GM21619 (cell line): ENCODE results near the gene KRT36.

Experiments
- ATAC-seq: cut with Tn5 transposase; IDR thresholded peaks from one replicate; pipeline ENCODE4 v1.9.1; 2021; ENCODE audit not compliant: unreplicated experiment

KRT36 gene

DNA sequence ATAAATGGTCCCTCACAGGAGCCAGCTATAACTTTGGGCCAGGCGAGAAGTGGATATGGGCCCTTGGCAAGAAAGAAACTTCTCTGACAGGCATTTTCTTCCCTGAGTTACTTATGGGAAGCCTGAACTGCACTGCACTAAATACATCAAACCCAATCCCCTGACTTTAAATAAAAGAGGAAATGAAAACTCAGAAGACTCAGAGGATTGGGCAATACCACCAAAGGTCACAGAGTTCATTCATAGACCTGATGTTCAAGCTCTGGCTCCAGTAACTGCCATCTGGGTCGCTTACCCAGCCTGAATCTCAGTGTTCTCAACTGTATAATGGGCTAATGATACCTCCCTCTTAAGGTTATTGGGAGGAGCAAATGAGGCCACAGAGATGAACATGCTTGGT lies 9.6 kb downstream of the KRT36 start:
- ATAC-seq: no peak

DNA sequence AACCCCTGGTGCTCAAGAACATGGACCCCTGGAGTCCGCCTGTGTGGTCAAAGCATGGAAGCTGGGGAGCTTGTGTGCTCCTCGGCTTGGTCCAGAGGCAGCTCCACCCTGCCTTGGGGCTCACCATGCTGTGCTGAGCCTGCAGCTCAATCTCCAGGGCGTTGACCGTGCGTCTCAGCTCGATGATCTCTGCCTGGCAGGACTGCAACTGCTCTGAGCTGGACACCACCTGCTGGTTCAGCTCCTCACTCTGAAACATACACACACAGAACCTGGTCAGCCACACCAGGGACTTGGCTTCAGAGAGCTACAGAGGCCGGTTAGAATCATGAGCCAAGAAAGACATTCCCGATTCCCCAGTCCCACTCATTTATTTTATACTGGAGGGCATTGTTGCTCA lies 11.5 kb downstream of the KRT36 start:
- ATAC-seq: no peak

DNA sequence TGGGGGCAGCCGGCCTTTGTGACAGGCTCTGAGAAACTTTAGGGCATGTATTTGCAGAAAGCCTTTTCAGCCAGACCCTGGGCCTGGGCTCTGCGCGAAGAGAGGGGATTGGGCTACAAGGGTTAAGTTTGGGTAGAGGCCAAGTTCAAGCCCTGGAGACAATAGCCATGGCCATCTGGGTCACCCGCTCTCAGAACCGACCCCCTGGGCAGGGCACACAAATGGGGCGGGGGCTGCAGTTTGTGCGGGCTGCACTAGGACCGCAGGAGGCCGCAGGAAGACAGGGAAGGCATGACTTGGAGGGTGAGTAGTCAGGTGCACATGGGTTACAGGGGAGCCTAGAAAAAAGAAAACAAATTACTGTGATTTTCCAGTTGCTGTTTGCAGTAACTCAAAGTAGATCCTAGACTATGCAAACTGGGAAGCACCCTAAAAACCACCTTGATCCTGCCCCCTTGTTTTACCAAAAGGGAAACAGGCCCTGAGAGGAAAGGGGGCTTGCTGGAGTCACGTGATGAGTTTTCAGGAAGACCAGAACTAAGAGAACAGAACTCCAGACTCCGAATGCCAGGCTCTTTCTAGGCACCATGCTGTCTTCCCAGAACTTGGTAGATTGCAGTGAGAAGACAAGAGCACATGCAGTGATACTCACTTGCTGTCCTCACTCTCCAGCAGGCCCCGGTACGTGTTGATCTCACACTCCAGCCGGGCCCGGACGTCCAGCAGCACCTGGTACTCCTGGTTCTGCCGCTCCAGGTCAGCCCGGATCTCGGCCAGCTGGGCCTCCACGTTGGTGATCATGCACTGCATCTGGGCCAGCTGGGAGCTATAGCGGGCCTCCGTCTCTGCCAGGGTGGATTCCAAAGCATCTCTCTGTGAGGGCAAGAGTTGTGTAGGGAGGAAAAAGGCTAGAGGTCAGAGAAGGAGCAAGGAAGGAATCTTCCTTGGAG lies 12.6 kb downstream of the KRT36 start:
- ATAC-seq: no peak

DNA sequence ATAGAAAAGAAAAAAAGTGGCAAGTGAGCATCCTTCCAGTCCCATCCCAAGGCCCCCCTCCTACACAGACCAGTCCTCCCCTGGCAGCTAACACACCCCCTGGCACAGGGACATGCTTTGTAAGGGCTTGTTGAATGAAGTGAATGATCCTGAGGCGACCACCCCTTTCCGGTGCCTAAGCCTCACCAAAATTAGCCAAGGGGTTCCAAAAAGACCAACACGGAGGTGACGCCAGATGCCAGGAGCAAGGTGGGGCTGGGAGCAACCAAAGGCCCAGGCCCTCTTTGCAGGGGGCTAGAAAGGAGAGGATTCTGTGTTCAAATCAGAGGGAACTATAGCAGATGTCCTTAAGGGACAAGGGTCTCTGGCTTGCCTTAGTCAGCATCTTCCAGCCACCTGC lies 14.3 kb downstream of the KRT36 start:
- no peak for ATAC-seq

DNA sequence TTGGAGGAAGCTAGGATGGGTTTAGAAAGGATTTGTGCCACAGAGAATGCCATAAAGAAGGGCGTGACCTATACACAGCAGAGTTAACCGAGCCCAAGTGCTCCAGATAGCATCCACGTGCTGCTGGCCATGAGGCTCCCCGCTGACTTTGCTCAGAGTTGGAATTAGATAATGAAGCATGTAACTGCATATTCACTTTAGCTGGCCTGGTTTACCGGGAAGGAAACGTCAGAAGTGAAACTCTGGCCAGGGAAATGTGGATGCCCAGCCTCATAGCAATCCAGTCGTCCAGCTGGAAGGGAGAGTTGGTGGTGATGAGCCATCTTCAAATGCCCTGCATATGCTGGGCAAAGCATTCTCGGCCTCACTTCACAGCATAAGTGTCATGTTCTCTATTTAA lies 14.8 kb downstream of the KRT36 start:
- no peak for ATAC-seq

DNA sequence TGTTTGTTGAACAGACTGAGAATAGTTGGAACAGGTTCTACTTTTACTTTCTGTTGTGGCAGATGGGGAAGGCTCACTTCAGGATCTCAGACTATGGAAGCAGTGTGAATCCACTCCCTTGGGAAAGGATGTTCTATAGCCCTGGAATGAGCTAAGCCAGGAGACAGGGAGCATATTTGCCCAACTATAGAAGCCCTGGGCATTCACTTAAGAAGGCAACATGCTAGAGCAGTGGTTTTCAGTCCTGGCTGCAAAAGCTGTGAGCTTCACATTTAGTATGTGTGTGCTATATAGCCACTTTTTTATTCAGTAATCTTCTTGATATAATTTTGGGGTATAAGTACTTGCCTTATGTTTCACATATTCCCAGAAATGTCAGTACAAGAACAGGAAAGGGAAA lies 21.4 kb downstream of the KRT36 start:
- ATAC-seq: no peak

DNA sequence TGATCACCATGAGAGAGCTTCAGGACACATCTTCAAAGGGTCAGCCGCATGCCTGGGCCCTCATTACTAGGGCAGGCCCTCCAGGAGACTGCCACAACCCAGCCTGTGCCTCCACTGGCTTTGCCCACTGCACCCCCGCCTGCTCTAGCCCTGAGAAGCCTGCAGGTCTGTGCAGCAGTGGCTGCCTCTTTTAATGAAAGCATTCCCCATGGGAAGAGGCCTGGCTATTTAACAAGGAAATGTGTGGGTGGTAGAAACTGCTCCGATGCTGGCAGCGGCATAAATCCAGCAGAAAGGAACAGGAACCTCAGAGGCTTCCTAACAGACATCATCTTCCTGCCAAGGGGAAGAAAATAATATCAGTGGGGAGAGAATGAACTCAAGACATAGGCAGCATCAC lies 22.1 kb downstream of the KRT36 start:
- no peak for ATAC-seq

DNA sequence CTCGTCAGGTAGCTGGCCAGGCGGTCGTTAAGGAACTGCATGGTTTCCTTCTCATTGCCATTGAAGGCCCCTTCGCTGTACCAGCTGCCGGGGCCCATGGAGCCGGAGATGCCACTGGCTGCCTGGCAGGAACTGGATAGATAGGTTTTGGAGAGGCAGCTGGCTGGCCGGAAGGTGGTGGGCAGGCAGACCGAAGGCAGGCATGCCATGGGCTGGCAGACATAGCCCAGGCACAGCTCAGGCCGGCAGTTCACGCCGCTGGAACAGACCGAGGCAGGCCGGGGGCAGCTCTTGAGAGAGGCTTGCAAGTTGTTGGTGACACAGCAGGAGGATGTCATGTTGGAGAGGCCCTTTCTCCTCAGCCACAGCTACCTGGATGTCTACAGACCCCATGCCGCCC lies 22.7 kb downstream of the KRT36 start, which contains the start of gene KRT32:
TSS of gene KRT32 (minus strand) at position 399 of the 400 bp plus-strand sequence. CDS start at position 338, 61 bp downstream.
- no peak for ATAC-seq

DNA sequence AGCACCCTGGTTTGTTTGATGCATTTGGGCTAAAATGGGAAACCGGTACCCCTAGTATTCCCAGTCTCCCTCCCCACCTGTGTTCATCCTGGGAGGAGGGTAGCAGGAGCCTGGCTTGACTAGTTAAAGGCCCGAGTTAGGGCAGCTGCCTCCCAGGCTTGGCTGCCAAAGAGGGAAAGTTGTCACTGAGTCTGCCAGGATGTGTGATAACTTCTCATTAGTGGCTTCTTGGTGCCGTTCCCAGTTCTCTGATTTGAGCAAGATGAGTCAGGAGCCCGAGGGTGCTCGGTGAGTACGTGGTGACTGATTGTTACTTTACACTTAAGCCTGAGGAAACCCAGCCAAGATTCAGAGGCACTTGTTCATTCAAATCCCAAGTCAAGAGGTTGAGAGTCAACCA lies 25.0 kb downstream of the KRT36 start:
- no peak for ATAC-seq

DNA sequence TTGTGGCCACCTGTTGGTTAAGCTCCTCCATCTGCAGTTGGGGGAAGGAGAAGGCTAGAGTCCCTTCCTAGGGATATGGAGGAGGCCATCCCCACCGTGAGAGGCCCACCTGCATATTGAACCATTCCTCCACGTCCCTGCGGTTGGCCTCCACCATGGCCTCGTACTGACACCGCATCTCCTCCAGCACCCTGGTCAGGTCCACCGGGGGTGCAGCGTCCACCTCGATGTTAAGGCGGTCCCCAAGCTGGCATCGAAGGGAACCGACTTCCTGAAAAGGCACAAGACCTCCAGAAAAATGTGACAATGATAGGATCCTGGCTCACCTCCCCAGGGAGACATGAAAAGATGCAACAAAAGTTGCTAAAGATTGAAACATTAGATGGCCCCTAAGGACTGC lies 25.5 kb downstream of the KRT36 start:
- ATAC-seq: no peak

DNA sequence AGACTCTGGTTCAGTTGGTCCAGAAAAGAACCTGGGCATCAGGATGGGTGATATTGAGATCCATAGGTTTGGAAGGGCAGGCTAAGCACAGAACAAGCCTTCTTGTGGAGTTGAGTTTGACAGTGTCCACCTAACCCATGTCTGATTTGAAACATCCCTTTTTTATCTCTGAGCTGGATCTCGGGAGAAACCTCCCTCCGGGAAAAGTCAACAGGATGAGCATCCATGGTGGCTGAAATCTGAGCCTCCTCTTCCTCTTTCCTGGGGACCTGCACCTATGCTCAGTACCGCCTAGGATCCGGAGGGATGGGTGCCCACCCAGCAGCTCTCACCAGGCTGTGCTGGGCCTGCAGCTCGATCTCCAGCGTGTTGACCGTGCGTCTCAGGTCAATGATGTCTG lies 26.0 kb downstream of the KRT36 start:
- ATAC-seq: no peak

DNA sequence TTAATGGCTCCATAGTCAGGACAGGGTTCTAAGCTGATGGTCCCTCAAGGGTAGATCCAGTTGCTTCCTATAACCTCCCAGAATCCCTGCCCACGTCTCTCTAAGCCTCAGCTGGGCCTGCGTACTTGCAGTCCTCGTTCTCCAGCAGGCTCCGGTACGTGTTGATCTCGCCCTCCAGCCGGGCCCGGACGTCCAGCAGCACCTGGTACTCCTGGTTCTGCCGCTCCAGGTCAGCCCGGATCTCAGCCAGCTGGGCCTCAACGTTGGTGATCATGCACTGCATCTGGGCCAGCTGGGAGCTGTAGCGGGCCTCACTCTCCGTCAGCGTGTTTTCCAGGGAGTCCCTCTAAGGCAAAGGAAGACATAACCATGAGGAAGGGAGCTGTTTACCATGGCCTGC lies 27.0 kb downstream of the KRT36 start:
- ATAC-seq: no peak

DNA sequence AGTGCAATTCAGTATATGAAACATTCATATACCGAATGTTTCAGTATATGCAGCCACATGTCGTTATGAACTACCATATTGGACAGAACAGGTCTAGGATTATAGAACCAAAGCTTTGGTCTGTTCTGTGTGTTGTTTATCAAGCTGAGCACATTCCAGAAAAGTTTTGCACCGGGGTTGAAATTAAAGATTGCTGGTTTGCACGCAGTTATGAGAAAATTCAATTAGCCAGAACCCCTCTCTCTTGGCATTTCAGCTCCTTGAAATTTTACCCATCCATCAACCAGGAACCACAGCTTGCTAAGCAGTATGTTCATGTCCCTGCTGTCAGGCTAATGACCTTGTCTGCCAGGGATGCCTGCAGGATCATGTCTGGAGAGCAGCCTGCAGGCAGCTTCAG lies 32.0 kb downstream of the KRT36 start:
- no peak for ATAC-seq

DNA sequence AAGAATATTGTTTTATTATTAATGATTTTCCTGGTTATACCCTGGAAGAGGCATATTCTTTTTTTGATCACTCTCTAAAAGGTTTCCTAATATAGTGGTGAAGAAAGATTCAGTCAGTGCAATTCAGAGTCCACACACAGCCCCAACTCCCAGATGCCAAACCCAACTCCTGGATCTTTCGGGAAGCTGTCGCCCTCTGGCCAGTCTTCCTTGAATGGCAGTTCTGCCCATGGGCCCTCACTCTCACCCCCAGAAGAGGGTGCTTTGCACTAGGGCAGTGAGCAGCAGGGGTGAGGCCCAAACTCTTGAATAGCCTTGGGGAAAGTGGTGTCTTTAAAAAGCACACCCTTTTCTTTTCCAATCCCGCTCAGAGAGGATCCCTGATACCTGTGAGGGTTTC lies 33.5 kb downstream of the KRT36 start:
- no peak for ATAC-seq

DNA sequence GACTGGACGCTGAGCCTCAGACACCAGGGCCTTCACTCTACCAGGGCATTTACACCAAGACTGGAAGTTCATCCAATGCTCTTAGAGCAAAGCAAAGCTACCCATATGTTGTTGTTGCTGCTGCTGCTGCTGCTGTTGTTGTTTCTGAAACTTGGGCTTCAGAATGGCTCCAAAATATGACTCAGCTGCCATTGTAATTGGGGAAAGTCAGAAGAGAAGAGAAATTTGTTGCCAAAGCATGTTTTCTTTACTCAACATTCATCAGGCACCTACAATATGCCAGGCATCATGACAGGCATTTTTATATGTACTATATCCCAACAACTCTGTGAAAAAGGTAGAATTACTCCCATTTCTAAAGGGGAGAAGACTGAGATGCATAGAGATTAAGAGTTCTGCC lies 34.5 kb downstream of the KRT36 start:
- ATAC-seq: no peak

DNA sequence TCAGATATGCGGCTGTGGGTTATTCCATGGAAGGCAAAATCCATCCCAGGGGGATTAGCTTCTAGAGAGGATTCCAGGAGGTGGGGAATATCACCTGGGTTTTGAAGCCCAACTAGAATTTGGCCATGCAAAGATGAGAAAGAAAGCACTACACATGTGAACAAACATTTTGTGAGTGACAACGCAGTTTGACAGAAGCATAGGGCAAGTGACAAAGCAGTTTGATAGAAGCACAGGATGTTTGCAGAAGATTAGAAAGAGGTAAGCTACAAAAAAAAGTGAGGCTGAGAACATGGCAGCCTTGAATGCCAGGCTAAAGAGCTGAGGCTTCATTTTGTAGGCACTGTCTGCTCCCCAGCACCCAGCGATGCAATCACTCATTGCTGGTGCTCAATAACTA lies 36.6 kb downstream of the KRT36 start:
- no peak for ATAC-seq

DNA sequence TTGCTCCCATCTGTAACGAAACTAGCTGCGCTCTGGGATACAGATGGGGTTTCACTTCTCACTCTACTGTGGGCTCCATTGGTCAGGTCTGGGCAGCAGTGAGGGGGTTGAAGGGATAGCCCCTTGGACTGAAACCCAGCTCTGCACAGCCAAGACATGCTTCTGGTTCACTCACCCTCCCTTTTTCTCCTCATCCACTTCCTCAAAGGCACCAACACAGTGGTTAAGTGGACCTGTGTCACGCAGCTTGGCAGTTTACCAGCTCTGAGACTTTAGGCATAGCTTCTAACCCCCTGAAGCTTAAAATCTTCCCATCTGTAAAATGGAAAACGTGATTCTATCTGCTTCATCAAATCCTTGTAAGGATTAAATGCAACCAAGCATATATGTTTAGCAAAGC lies 37.4 kb downstream of the KRT36 start:
- ATAC-seq: no peak

DNA sequence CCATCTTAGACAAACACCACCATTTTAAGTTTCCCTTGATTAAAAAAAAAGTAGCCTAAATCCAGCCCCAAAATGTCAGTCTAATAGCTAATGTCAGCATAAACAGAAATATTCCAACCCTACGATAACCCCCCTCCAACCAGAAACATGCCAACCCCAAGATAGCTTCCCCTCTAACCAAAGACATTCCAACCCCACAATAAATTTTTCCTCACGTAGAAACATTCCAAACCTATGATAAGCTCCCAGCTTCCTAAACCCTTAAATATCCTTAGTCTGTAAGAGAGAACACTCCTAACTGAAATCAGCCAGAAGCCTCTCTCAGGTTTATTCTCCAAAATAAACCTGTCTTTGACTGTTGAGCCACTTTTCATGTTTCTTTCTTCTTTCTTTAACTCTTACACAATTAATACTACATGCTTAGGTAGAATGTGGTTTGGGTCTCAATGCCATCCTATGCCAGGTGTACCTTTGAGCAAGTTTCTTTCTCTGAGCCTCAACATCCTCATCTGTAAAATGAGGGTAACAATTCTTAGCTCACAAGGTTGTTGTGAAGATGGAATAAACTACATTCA lies 38.5 kb downstream of the KRT36 start:
- no peak for ATAC-seq

DNA sequence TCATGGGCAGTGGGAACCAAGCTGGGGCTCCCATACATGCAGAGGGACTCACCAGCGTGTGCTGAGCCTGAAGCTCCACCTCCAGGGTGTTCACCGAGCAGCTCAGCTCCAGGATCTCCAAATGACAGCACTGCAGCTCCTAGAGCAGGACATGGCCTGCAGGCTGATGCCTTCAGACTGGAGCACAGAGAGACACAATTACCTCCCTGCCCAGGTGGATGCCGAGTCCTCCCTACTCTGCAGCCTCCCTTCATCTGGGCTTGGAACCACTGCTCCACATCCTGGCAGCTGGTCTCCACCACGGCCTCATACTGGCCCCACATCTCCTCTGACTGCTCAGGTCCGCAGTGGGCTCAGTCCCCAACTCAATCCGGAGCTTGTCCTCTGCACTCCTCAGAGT lies 40.7 kb downstream of the KRT36 start:
- ATAC-seq: no peak

DNA sequence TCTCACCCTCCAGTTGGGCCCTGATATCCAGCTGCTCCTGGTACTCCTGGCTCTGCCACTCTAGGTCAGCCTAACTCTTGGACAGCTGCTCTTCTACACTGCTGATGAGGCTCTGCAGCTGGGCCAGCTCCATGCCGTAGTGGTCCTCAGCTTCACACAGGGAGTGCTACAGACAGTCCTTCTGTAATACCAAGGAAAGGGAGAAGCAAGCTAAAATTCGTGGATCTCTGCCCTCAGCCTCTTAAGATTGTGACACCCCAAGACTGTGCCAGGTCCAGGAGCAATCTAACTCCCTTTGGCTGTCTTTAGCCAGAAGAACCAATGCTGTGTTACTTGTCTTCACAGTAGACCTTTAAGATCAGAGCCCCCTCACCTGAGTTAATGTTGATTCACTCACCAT lies 41.2 kb downstream of the KRT36 start:
- no peak for ATAC-seq

DNA sequence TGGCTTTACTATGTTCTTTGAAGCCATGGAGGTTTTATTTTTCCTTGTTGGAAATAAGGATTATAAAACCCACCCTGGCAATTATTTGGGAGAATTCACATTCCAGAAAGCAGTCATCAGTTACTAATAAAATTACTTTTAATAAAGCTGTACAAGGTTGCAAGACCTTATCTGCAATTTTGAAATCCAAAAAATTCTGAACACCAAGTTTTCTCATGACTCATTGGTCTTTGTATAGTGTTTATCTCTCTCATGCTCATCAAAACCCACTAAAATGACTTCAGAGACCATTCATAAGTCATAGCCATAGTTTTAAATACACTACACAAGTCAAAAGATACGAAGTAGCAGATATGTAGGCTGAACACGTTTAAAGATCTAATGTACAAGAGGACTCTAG lies 42.9 kb downstream of the KRT36 start:
- no peak for ATAC-seq

DNA sequence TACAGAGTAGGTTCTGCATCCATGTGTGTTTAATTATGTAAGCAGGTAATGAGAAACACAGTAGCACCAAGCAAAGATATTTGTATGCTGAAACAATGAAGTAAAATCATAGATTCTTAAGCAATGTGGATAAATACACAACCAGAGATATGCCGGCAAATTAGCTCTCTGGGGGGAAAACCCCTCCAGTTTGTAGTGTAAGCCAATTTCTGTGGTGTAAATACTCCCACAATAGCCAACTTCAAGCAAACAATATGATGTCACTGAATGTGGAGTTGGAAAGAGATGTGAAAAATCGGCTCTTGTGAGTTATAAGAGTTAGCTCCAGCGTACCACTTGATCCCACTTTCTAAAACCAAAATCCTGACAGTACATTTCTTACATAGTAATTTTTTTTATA lies 45.1 kb downstream of the KRT36 start:
- no peak for ATAC-seq

DNA sequence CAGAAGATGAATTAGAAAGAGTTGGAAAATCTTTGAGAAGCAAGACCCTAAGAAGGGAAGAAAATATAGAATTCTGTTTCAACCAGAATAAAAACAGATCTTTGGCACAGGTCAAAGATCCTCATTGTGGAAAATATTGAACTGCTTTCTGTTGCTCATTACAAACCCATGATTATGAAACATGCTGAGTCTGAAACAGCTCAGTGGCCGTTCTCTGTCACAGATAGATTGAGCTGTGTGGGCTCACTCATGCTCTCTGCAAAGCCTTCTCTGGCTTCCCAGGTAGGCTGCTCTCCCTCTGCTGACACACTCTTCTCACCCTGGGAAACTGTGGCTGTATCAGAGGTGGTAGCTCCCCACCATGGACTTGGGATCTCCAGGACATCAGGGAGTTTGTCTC lies 45.5 kb downstream of the KRT36 start:
- ATAC-seq: no peak
